ENCODE results near the gene LMBRD1. TPM values are rescaled to one million over a fixed set of nuclear protein-coding genes. Genes with fewer than 3 reads are reported as not detected.

The LMBRD1 gene
- total RNA-seq, 2 donors from 2014 or later = 30.1 to 34.8 TPM

DNA sequence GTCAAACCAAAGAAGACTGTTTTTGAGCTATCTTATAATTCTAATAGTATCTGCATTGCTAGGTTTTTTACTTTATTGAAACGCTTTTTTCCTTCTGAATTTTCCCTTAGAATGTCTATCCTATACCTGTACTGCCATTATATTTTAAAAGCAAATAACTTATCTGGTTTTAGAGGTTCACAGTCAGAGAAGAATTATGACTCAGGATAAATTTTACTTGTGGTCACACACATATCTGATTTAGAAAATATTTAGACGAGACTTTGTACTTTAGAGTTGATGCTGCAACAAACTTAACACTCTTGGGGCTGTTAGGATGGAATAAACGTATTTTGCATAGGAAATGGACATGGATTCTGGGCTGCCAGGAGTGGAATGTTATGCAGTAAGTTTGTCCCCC lies 33.0 kb downstream of the LMBRD1 start:
- TF ChIP-seq, protein P1, sequence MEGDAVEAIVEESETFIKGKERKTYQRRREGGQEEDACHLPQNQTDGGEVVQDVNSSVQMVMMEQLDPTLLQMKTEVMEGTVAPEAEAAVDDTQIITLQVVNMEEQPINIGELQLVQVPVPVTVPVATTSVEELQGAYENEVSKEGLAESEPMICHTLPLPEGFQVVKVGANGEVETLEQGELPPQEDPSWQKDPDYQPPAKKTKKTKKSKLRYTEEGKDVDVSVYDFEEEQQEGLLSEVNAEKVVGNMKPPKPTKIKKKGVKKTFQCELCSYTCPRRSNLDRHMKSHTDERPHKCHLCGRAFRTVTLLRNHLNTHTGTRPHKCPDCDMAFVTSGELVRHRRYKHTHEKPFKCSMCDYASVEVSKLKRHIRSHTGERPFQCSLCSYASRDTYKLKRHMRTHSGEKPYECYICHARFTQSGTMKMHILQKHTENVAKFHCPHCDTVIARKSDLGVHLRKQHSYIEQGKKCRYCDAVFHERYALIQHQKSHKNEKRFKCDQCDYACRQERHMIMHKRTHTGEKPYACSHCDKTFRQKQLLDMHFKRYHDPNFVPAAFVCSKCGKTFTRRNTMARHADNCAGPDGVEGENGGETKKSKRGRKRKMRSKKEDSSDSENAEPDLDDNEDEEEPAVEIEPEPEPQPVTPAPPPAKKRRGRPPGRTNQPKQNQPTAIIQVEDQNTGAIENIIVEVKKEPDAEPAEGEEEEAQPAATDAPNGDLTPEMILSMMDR (conservative IDR thresholded peaks at IDR 0.05) = no peak
- Histone ChIP-seq H3K4me3 (ENCODE audit: low read length) (no peak overlapping the region), H3K36me3 (ENCODE audit: control insufficient read depth, insufficient read depth, low read length) (peaks cover 22% of the 10 kb centered on the region), H3K9me3 (ENCODE audit: control insufficient read depth, low read length) (peaks cover 3% of the 10 kb centered on the region), H3K27me3 (ENCODE audit: control insufficient read depth, insufficient read depth, low read length, poor library complexity, severe bottlenecking) (no peaks in the 10 kb centered on the region), H3K9ac (ENCODE audit: extremely low read depth, low read length, poor library complexity, severe bottlenecking) (no peak overlapping the region), H3K27ac (ENCODE audit: low read depth, low read length) (no peak overlapping the region), H3K4me1 (ENCODE audit: control insufficient read depth, insufficient read depth, low read length) (no peaks in the 10 kb centered on the region)
- no peak overlapping the region for H3K27ac Mint-ChIP-seq
- H3K36me3 Mint-ChIP-seq (ENCODE audit: low read depth) = peaks cover 26% of the 10 kb centered on the region
- DNase-seq = no peak
- no peaks in the 10 kb centered on the region for H3K27me3 Mint-ChIP-seq (ENCODE audit: insufficient read depth)
- H3K4me1 Mint-ChIP-seq = peaks cover 7% of the 10 kb centered on the region
- no peak overlapping the region for H3K4me3 Mint-ChIP-seq
- 92% methylated on average over 2 to 3 of the region's 3 CpGs for WGBS, 2 experiments (ENCODE audit: insufficient coverage in 1 of 2, insufficient read length in 1 of 2)
- H3K9me3 Mint-ChIP-seq = no peaks in the 10 kb centered on the region

DNA sequence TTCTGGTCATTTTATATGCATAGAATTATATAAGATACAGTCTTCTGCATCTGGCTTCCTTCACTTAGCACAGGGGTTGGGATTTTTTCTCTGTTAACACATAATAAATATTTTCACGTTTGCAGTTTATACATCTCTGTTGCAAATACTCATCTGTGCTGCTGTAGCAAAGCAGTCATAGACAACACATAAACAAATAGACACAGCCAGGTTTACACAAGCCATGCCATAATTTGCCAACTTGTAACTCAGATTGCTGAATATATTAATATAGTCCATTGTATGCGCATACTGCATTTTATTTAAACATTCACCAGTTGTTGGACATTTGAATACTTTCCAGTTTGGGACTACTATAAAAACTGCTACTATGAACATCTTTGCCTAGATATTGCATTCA lies 35.0 kb downstream of the LMBRD1 start:
- Histone ChIP-seq H3K36me3 (ENCODE audit: control insufficient read depth, insufficient read depth, low read length) (peaks cover 24% of the 10 kb centered on the region), H3K9me3 (ENCODE audit: control insufficient read depth, low read length) (peaks cover 5% of the 10 kb centered on the region), H3K9ac (ENCODE audit: extremely low read depth, low read length, poor library complexity, severe bottlenecking) (no peak overlapping the region), H3K27ac (ENCODE audit: low read depth, low read length) (no peak overlapping the region), H3K4me3 (ENCODE audit: low read length) (no peak overlapping the region), H3K27me3 (ENCODE audit: control insufficient read depth, insufficient read depth, low read length, poor library complexity, severe bottlenecking) (no peaks in the 10 kb centered on the region), H3K4me1 (ENCODE audit: control insufficient read depth, insufficient read depth, low read length) (no peaks in the 10 kb centered on the region)
- no peak overlapping the region for H3K27ac Mint-ChIP-seq
- 100% methylated on average over 2 of the region's 2 CpGs for WGBS, 2 experiments (ENCODE audit: insufficient coverage in 1 of 2, insufficient read length in 1 of 2)
- no peaks in the 10 kb centered on the region for H3K27me3 Mint-ChIP-seq (ENCODE audit: insufficient read depth)
- no peaks in the 10 kb centered on the region for H3K9me3 Mint-ChIP-seq
- H3K4me3 Mint-ChIP-seq = no peak overlapping the region
- H3K36me3 Mint-ChIP-seq (ENCODE audit: low read depth) = peaks cover 28% of the 10 kb centered on the region
- TF ChIP-seq, protein P1 (conservative IDR thresholded peaks at IDR 0.05) = no peak
- H3K4me1 Mint-ChIP-seq = peaks cover 11% of the 10 kb centered on the region
- no peak for DNase-seq

GRCh38 chr6:69758214-69758613 lies 38.6 kb downstream of the LMBRD1 start:
- H3K36me3 Mint-ChIP-seq (ENCODE audit: low read depth) = peaks cover 41% of the 10 kb centered on the region
- DNase-seq = no peak
- Histone ChIP-seq H3K36me3 (ENCODE audit: control insufficient read depth, insufficient read depth, low read length) (peaks cover 30% of the 10 kb centered on the region), H3K27ac (ENCODE audit: low read depth, low read length) (no peak overlapping the region), H3K27me3 (ENCODE audit: control insufficient read depth, insufficient read depth, low read length, poor library complexity, severe bottlenecking) (no peaks in the 10 kb centered on the region), H3K4me1 (ENCODE audit: control insufficient read depth, insufficient read depth, low read length) (no peaks in the 10 kb centered on the region), H3K9me3 (ENCODE audit: control insufficient read depth, low read length) (peaks cover 34% of the 10 kb centered on the region), H3K4me3 (ENCODE audit: low read length) (no peak overlapping the region), H3K9ac (ENCODE audit: extremely low read depth, low read length, poor library complexity, severe bottlenecking) (no peak overlapping the region)
- no peak overlapping the region for H3K27ac Mint-ChIP-seq
- H3K4me3 Mint-ChIP-seq = no peak overlapping the region
- 89 to 100% methylated on average over 1 of the region's 1 CpG for WGBS, 2 experiments (ENCODE audit: insufficient coverage in 1 of 2, insufficient read length in 1 of 2)
- peaks cover 9% of the 10 kb centered on the region for H3K4me1 Mint-ChIP-seq
- H3K9me3 Mint-ChIP-seq = peaks cover 20% of the 10 kb centered on the region
- TF ChIP-seq, protein P1 (conservative IDR thresholded peaks at IDR 0.05) = no peak
- H3K27me3 Mint-ChIP-seq (ENCODE audit: insufficient read depth) = no peaks in the 10 kb centered on the region
